Activated T-cell treated with anti-CD3 and anti-CD28 coated beads for 1 hour (primary cell): ENCODE results near the gene LSAMP.

ENCODE experiments used
- DNase-seq: peaks from one replicate; pipeline ENCODE4 v3.0.0-alpha.2; 2020; ENCODE audit warnings: low read depth

The LSAMP gene

DNA sequence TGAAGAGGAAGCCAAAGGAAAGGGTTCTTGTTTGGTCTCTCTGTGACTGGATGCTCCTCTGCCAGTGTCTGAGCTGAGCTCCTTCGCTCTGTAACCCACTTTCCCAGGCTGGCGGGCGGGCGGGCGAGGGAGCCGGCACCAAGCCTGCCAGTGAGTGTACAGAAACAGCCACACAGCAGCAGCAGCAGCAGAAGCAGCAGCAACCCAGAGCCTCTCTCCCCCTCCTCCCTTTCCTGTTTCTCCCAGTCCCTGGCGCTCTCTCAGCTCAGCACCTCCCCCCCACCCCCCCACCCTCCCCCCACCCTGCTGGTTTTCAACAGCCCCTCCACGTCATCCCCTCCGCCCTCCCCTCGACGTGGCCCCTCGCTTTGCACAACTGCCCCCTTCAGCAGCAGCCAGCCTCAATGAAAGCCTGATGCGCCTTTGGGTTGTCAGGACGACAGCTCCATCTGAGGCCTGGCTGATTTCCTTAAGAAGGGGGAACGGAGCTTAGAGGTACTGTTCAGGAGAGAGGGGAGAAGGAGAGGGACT lies at the start of gene LSAMP:
TSS of gene LSAMP (minus strand) at position 177 of the 531 bp plus-strand sequence.
- DNase-seq, result no peak

DNA sequence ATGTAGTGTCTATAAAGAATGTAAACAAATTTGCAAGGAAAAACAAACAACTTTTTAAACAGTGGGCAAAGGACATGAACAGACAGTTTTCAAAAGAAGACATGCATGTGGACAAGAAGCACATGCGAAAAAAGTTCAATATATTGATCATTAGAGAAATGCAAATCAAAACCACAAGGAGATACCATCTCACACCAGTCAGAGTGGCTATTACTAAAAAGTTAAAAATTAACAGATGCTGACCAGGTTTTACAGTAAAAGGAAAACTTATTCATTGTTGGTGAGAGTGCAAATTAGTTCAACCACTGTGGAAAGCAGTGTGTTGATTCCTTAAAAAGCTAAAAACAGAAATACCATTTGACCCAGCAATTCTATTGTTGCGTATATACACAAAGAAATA lies 47.1 kb upstream of the LSAMP start:
- DNase-seq, result no peak

DNA sequence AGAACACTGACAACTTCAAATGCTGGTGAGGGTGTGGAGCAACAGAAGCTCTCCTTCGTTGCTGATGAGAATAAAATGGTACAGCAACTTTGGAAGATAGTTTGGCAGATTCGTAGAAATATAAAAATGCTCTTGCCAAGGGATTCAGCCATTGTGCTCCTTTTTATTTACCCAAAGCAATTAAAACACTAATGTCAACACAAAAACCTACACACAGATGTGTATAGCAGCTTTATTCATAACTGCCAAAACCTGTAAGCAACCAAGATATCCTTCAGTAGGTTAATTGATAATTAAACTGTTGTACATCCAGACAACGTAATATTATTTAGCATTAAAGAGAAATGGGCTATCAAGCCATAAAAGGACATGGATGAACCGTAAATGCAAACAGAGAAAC lies 37.8 kb upstream of the LSAMP start:
- no peak for DNase-seq

DNA sequence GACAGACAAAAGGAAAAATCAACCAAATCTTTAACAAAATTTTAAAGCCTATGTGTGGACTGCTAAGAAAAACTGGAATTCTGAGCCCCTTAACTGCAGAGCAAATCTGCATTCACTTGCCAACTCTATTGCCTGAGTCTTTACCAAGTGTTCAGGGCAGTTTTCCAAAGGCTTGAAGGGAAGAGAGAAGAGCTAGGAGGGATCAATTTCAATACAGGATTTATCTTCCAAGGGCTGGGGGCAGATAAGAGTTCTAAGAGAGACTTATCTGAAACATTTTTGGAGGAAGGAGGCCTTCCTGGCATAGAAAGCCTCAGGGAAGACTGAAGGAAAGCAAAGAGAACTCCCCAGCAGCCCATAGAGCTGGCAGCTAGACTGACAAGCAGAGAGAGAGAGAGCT lies 31.4 kb upstream of the LSAMP start:
- no peak for DNase-seq

DNA sequence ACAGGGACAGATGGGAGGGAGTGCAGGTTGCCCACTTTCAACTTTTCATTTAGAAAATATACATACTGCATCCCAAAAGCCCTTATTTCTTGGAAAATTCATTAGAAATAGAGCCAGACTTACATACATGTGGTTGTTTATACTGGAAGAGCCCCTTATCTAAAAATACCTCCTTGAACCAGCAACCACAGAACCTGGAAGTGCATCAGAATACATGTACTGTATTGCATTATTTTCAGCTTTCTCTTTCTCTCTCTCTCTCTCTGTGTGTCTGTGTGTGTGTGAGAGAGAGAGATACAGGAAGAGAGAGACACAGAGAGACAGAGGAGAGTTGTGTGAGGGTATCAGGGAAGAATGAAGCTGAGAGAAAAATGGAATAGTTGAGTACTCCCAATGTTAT lies 29.5 kb upstream of the LSAMP start:
- no peak for DNase-seq

DNA sequence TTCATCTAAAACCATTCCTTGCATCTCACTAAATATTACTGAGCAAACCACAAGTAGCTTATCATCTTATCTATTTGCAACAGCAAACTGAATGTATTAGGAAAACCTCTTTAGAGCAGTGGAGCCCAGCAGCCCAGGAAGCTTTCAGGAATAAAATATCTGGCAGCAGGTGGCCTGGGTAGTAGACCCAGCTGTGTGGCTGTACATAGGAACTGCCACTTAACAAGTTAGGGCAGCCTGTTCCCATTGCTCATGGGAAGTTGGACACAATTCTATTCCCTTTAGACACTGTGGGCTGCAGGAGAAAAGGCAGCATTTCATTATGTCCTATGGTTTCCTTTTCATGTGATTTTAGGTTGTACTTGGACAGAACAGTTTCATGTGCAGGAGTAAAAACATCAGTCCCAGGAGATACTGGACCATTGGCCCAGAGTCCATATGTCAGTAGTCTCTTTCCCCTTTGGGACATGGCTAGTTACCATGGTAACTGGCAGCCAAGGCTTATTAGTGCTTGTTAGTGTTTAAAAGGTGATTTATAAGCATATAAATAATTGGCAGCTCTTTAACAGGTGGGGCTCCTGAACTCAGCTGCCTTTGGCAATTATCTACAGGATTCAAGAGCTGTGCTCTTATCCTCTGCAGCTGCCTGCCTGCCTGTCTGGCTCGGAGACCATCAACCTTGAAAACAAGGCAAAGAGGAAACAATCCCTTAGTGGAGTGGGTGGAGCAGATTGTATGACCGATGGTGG lies 28.9 kb upstream of the LSAMP start:
- no peak for DNase-seq

DNA sequence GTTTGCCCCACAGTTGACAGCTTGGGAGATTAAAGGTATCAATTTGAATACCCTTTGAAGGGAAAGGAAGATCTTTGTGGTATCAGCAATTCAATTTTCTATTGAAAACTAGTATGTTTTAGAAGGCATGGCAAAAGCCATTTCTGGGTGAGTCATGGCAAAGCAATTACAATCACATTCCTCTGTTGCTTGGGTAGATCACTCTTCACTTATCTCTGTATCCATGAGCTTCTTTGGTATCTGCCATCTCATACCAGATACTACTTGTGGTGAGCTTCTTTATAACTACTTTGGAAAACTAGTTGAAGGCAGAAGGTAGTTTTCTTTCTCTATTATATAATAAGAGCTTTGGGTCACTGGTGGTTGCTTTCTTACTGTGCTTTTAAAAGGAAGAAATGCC lies 28.3 kb upstream of the LSAMP start:
- DNase-seq, result no peak

DNA sequence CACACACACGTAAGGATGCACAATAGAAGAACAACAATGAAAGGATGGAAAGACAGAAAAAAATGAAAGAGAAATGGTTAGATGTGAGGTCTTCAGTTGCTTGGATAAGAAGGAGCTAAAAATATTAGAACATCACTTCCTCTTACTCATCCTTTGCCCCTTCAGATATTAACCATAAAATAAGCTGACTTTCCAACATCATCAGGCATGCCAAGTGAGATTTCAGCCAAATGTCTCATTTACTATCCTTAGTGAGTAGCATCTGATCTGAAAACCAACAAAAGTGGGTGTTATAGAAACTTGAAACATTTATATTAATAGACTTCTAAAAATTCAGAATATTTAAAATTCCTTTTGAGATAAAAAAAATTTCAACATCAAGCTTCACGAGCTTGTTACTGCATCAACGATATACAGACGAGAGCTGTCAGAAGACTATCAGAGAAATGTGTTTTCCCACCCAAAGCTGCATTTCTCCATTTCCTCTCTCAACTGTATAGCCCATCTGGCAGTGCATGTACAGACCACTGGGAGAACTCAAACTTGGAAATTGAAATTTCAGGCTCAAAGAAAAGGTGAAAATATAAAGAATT lies 25.4 kb upstream of the LSAMP start:
- DNase-seq, result no peak

DNA sequence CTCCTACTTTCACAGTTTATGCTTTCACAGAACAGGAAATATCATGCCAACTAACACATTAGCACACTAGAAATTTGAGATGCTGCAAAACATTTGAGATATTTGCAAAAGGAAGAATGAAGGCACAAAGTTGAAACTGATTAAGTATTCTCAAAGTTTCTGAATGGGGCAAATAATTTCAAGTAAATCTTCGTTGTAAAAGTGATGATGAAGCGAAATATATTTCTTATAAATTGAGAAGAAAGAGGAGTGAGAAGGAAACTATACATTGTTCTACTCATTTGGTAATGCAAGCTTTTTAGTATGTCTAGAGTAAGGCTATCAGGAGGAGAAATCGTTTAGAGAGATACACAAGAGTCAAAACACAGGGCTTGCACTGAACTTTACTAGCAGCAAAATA lies 24.3 kb upstream of the LSAMP start:
- DNase-seq, result no peak

DNA sequence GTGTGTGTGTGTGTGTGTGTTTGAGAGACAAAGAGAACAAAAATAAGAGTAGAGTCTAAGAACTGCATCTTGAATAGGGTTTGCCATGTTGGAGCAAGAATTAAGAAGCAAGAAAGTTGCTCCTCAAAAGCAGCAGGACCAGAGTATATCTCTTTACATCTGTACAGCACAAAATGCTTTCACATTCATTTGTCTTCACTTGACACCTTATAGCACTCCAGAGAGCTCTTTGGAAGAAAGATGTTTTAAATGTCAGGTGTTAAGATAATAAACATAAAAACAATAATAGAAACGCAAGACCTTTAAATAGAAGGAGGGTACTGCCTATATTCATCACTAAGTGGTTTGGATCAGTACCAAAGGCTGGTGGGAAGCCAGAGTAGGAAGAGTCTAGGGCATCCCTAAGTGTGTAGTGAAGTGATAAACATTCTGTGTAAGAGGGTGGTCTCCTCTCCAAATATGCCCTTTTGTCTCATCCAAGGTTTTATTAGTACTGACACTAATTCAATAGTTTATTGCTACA lies 19.1 kb upstream of the LSAMP start:
- no peak for DNase-seq

DNA sequence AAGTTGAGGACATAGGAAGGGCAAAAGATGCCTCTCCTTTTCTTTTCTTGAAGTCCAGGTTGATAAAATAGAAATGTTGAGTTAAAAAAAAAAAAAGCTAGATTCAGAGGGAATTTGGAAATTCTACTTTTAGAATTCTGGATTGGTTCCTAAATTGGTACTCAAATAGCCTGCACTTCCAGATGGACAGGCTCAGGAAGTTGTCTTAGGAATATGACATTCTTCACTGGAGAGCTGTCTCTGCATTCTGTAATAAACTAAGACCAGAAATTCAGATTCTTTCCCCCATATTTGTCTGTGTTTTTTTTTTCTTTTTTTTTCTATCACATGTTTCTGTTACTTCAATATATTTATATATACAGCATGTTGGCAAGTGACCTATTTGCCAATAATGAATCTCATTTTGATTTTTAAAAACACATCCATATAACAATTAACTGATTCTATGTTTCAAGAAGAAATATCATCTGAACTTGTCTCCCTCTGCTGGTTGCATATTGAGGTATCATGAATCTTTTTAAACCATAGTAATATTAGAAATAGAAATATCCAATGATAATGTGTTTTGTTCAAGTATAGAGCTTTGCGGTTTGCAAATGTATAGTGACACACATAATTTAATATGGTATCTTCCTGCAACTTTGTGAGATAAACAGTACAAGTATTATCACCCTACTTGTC lies 8.5 kb upstream of the LSAMP start:
- no peak for DNase-seq

DNA sequence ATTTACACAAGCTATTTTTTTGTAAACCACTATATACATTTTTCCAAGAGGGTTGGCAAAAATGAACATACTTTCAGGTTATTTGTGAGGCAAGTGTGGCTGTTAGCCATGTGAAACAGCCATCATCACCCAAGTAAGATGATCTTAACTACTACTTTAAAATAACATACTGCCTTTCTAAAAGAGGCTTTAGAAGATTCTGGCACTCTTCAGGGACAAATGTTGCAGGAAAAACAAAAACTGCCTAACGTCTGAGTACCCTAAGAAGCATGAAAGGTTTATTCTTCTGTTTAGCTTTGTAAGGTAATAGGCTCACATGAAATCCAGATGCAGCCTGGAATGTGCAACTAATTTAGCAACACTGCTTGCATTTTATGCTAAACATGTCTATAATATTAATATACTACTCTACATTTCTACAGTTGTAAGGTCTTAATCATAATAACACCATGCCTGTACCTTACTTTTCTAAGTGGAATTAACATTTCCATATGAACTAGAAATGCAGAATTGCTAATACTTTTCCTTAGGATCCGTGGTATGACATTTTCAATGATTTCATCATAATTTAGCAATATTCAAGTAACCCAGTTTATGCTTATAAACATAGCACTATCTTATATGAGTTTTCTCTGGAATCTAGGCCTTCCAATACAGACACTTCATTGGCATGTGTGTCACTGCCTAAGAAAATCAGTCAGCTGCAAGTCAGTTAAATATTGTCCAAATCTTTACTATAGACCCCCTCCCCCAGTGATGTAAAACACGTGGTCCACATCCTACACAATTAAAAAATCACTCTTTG lies 4.5 kb upstream of the LSAMP start:
- DNase-seq, result no peak

DNA sequence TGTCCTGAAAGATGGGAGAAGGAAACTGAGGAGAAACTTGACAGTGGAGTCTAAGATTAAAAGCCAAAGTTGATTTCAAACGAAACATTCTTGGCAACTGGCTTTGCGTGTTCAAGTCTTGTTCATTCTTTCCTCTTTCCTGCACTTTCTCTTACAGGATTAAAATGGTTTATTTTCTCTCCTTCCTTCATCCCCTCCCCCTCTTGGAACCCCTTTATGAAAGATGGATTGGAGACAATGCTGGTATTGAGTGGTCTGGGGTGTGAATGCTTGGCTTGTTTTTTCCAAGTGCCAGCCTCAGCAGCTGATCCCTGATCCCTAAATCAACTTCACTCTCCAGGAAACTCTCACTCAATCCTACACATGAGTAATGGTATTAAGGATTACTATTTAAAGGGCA lies 703 bp upstream of the LSAMP start:
- no peak for DNase-seq

DNA sequence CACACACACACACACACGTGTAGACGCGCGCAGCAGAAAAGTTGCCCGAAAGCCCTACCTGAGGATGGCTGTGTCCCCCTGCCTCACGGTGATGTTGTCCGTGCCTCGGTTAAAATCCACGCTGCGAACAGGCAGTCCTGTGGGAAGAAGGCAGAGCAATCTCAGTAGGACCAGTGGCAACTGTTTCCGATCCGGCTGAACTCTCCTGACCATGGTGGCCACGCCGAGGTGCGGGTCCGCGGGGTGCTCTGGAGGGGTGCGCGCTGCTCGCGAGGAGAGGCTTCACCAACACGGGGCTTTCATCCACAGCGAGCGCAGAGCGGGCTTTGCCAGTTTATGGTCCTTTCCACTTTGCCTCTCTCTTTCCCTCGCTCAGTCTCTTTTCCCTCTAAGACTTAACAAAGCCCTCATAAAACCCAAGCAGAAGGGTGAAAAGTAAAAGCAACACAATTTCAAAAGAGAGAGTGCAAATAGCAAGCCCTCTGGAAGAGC lies 422 bp downstream of the LSAMP start:
- no peak for DNase-seq

DNA sequence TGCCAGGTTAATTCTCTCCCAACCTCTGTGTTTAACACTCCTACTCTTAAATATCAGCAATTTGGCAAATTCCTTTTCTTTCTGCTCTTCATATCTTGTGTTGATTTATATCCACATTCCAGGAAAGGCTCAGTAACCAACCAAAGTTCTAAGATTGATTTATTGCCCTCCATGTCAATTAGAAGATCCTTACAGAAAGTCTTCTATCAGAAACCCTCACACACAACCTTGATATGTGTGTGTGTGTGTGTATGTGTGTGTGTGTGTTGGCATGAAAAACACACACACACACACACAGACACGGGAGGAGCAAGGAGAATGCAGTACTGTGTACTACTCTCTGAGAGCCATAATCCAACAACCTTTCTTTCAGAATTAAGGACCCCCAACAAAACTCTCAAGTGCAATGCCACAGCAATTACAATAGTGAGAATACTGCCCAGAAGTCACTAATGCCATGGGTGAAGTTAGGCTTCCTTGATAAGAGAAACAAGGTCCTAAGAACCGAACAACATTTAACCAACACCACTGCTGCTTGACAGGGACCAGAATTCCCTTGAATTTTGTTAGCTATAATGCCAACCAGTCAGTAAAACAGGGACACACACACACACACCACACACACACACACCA lies 1.1 kb downstream of the LSAMP start:
- DNase-seq, result no peak

DNA sequence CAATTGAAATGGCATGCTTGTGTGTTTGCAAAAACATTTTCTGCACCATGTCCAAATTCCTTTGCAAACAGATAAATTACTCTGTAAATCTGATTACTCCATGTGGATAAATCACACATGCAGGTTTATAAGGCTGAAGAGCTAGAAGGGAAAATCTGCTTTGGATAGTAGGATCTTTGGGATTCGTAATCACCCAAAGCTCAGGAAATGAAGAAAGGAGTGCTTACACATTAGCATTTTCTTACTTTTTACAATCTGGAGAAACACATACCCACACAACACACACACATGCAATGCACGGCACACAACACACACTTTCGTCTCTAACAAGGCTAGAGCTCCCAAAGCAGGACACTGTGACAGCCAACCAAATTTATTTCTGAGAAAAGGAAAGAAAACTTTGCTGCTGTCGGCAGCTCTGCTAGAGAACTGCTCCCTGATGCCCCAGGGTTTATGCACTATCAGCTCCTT lies 2.1 kb downstream of the LSAMP start:
- DNase-seq, result no peak

DNA sequence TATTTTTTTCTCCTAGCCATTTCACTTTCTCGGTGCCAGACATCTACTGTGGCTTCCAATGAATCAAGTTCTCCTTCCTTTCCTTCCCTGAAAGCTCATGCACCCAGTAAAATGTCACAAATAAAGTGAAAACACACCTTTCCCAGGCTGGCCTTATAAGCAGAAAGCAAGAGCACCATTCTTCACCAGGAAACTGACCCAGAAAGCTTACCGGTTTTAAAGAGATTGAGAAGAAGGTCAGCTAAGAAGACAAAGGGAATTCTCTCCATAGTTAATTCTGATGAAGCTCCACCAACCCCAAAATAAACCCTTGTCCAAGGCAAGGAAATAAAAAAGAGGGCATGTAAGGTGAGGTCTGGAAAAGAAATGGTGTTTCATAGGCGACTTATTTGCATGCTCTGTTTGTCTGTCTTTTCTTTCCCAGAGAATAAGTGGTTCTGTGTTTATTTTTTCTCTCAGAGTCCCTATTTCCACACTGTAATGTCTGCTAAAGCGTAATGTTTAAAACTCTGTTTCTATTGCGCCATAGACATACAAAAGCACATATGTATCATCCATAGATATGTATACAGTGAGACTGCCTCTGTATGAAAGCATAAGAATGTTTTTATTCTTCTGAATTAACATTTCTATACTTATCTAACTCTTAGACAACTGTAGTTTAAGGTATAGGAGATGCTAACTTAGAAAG lies 2.8 kb downstream of the LSAMP start:
- no peak for DNase-seq

DNA sequence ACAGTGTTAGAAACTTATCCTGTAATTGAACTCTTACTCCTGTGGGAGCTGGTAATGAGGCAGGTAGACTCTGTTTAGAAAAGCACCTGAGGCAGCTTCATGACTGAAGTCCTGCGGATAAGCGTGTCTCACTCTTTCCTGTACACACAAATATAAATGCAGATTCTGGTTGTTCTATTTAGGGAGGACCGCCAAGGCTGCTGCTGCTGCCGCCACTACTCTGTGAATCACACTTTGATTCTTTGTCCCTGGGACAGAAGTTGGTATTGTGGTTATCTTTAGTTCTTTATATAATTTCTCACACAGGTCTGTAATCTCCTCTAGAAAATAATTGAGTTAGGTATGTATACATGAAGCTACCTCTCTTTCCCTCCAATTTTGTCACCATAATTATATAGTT lies 3.6 kb downstream of the LSAMP start:
- DNase-seq, result no peak

DNA sequence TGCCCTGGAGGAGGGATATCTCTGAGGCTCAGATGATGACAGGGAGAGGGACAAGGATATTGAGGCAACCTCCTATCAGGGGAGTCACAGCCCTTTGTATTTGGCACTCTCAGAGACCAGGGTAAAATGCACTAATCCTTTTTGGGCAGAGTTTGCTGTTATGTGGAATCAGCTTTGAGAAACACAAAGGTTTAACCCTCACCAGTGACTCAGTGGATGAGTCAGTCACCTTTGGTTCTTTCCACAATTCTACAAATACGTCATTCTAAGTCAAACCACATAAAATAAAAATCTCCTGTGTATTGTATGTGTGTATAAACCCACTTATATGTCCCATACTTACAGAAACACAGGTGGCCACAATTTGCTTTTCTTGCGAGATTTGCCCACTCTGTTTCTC lies 5.1 kb downstream of the LSAMP start:
- no peak for DNase-seq

DNA sequence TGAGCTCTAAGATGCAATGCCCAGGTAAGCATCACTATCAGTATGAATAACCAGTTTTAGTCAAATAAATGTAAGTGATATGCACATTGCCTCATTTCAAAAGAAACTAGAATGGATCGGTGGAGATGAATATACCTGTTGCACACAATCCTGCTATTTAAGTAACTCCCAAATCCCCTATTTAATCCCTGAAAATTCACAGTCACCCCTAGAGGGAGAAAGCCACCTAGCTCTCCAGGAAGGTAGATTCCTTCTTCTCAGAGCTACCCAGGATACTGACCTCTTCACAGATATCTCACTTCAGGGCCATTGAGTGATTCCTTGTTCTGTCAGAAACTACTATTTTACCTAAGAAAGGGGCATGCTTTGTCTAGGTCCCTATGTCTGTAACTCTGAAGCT lies 11.7 kb downstream of the LSAMP start:
- no peak for DNase-seq

DNA sequence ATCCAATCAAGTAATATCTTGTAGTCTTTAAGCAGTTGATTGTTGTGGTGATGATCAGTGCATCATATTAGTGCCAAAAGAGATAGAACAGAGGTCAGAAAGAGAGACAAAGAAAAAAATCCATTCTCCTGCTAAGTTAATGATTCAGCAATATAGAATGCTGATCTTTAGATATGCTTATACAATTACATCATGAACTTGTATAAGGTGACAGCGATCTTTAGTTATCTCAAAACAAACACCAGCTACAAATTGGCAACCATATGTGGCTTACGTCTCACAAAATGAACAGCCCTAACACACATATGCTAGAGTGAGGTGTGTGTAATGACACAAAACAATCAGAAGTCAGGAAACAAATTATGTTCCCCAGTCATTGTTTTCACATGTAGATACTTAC lies 12.5 kb downstream of the LSAMP start:
- DNase-seq, result no peak
